Large intestine (tissue), 3 donors: ENCODE measurements around the gene NOCT. TPM values are rescaled to one million over a fixed set of nuclear protein-coding genes. Genes with fewer than 3 reads are reported as not detected.
A peak's percentile ranks its signal among the peaks of the same experiment; 100 is the strongest.
"Not testable (repeated sequence)": the region's sequence is repeated elsewhere in the genome, so short reads cannot be mapped to it uniquely, and the experiment has no call there.

Source experiments
- DNase-seq, 2 donors: peaks; one replicate each; pipeline versions ENCODE4 v3.0.0 to v3.0.0-alpha.2; 2013
- H3K27ac ChIP-seq: one replicate; pipeline ENCODE4 v1.5.1; 2013; ENCODE audit warnings: low read length
- H3K27me3 ChIP-seq: 2 replicates; pipeline ENCODE4 v1.6.1; 2013; ENCODE audit warnings: low read length; ENCODE audit not compliant: control insufficient read depth, insufficient read depth
- H3K36me3 ChIP-seq: 2 replicates; pipeline ENCODE4 v1.6.1; 2013; ENCODE audit warnings: low read length; ENCODE audit not compliant: control insufficient read depth, insufficient read depth
- H3K4me1 ChIP-seq: one replicate; pipeline ENCODE4 v1.6.1; 2013; ENCODE audit warnings: low read length; ENCODE audit not compliant: control insufficient read depth, insufficient read depth
- H3K4me3 ChIP-seq: one replicate; pipeline ENCODE4 v1.5.1; 2013; ENCODE audit warnings: low read length
- H3K9me3 ChIP-seq: one replicate; pipeline ENCODE4 v1.6.1; 2013; ENCODE audit warnings: mild to moderate bottlenecking, low read depth, low read length, moderate library complexity; ENCODE audit not compliant: control insufficient read depth
- WGBS: methylation state at CpG from one replicate; pipeline ENCODE4 v1.1.5; 2013; ENCODE audit warnings: low lambda C conversion rate; ENCODE audit not compliant: insufficient coverage; 5-methylcytosine and 5-hydroxymethylcytosine counted together
- polyA plus RNA-seq: library from polyadenylated mRNA; unstranded; fragments of 120-200 nt; gene quantifications from one replicate; pipeline ENCODE4 v1.2.1, GENCODE V29; 2013

NOCT gene
- polyA plus RNA-seq, 1 donor, result 5.4 TPM

DNA sequence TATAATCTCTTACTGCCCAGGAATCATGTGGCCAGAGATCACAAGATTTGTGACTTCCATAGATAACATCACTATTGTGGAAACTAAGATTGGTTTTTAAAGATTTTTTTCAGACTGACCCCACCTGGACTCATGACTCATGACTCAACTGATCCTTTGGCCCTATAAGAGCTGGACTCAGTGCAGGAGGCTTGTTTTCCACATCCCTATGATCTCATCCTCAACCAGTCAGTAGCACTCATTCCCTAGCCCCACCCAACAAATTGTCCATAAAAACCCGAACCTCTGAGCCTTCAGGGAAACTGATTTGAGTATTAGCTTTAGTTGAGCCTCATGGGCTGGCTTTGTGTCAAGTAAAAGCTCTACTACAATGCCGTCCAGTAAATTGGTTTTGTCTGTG, 7.9 kb upstream of the NOCT start:
- Histone ChIP-seq H3K27me3 (no peaks in the 10 kb centered on the region), H3K27ac (no peak overlapping the region), H3K4me1 (peaks cover 7% of the 10 kb centered on the region), H3K4me3 (no peak overlapping the region), H3K9me3 (peaks cover 7% of the 10 kb centered on the region), H3K36me3 (no peaks in the 10 kb centered on the region)
- no CpG with 5 or more reads among the region's 2 CpGs for WGBS
- DNase-seq, result no peak

DNA sequence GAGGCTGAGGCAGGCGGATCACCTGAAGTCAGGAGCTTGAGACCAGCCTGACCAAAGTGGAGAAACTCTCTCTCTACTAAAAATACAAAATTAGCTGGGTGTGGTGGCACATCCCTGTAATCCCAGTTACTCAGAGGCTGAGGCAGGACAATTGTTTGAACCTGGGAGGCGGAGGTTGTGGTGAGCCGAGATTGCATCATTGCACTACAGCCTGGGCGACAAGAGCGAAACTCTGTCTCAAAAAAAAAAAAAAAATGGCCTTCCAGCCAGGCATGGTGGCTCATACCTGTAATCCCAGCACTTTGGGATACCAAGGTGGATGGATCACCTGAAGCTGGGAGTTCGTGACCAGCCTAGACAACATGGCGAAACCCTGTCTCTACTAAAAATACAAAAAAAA, 7.3 kb upstream of the NOCT start:
- DNase-seq, H3K27me3 ChIP-seq, H3K27ac ChIP-seq, H3K9me3 ChIP-seq, H3K4me3 ChIP-seq, H3K36me3 ChIP-seq, H3K4me1 ChIP-seq: not testable (repeated sequence)
- WGBS, result no CpG with 5 or more reads among the region's 7 CpGs

DNA sequence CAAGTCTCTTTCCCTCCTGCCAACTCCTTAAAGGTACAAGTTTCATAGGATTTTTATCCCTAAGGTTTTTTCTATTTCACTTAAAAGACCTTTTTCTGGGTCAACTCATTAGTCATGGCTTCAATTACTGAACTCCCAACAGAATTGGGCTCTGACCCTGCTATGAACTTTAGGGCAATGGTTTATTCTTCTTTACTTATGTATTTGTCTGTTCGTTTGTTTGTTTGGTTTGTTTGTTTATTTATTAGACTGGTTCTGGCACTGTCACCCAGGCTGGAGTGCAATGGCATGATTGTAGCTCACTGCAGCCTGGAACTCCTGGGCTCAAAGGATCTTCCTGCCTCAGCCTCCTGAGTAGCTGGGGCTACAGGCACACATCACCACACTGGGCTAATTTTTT, 5.9 kb upstream of the NOCT start:
- H3K9me3 ChIP-seq, result peaks cover 7% of the 10 kb centered on the region
- no peak overlapping the region for H3K4me3 ChIP-seq
- DNase-seq, result no peak
- peaks cover 17% of the 10 kb centered on the region for H3K4me1 ChIP-seq
- no peaks in the 10 kb centered on the region for H3K36me3 ChIP-seq
- H3K27ac ChIP-seq, result no peak overlapping the region
- H3K27me3 ChIP-seq, result no peaks in the 10 kb centered on the region
- WGBS, result no CpG with 5 or more reads among the region's 1 CpG

DNA sequence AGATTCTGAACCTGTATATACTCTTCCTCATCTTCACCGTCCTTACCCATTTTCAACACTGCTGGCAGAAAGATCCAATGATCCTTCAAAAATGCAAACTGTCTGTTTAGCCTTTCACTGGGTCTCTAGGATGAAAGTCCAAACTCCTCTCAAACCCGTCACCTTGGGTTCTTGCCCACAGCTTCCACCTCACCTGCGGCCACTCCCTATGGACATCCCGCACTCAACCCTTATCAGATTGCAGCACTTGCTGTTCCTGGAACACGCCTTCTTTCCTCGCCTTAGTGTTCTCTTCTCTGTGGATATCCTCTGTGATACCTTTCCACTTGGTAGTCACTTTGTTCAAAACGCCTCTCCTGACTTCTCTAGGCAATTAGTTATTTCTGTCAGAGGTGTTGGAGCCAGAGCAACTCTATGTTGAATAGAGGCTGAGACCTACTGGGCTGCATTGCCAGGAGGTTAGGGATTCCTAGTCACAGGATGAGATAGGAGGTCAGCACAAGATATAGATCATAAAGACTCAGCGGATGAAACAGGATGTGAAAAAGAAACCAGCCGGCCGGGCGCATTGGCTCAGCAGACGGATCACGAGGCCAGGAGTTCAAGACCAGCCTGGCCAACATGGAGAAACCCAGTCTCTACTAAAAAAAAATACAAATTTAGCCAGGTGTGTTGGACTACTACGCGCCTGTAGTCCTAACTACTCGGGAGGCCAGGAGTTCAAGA, 4.2 kb upstream of the NOCT start:
- Histone ChIP-seq H3K4me3 (no peak overlapping the region), H3K36me3 (no peaks in the 10 kb centered on the region), H3K4me1 (peaks cover 22% of the 10 kb centered on the region), H3K9me3 (peaks cover 7% of the 10 kb centered on the region), H3K27ac (peak overlapping the region; percentile 53), H3K27me3 (no peaks in the 10 kb centered on the region)
- DNase-seq, result peak; percentile 70 to 73
- WGBS, result 18% methylated on average over 3 of the region's 16 CpGs

DNA sequence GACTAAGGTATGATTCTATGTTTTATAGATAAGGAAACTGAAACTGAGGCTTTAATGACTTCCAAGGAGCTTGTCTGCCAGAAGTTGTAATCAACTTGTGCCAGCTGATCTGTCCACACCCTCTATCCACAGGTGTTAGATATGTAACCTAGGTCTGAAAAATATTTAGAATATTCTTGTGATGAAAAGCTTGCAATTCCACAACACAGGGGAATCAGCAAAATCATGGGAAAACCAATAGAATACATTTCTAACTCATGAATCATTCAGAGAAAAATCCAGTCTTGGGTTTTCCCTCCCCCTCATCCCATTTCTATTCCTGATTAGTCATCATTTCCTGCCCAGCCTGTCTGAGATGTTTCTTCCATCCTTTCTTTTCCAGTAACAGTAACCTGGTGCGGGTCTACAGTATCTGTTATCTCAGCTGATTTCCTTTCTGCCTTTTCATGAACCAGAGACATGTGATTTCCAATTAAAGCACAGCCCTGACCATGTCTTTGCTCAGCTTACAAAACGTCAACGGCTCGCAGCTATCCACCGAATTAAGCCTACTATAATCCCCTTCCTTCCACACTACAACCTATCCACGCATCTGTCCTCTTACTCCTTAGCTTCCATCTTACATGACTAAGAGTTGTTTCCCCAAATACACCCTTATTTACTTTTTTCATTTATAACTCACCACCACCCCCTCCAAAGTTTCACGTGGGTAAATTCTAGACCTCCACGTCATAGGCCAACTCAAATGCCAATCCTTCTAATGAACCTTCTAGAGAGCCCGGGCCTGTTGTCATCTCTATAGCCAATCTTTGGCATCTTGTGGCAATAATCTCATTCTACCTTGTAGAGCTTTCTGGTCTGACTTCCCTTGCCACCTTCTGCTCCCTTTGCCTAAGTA, 961 bp upstream of the NOCT start:
- H3K4me3 ChIP-seq, result peak overlapping the region; percentile 70

DNA sequence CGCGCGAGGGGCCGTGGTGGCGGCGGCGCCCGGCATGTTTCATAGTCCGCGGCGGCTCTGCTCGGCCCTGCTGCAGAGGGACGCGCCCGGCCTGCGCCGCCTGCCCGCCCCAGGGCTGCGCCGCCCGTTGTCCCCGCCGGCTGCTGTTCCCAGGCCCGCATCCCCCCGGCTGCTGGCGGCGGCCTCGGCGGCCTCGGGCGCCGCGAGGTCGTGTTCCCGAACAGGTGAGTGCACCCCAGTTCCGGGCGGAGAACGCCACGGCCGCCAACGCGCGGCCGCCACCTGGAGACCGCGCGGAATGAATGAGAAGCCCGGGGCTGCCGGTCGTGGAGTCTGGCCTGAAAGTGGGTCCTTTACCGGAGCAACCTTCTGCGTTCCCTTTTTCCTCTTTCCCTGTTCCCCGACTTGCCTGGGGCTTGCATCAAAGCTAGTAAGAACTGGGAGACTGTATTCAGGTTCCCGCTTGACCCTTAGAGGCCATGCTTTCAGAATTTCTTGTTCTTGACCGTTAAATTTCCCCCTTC, 429 bp downstream of the NOCT start:
- H3K27me3 ChIP-seq, result no peaks in the 10 kb centered on the region
- H3K36me3 ChIP-seq, result no peaks in the 10 kb centered on the region
- H3K4me3 ChIP-seq, result peak overlapping the region; percentile 70
- WGBS, result 0% methylated on average over 2 of the region's 55 CpGs
- peak overlapping the region; percentile 77 for H3K27ac ChIP-seq
- H3K9me3 ChIP-seq, result no peaks in the 10 kb centered on the region
- H3K4me1 ChIP-seq, result peaks cover 39% of the 10 kb centered on the region
- peak in 1 of 2 donors; percentile 47 for DNase-seq

More for the DNA sequence above, 961 bp upstream of the NOCT start:
- H3K27ac ChIP-seq, result peak overlapping the region; percentile 73
- no peaks in the 10 kb centered on the region for H3K27me3 ChIP-seq
- H3K4me1 ChIP-seq, result peaks cover 31% of the 10 kb centered on the region
- H3K9me3 ChIP-seq, result no peaks in the 10 kb centered on the region
- no peaks in the 10 kb centered on the region for H3K36me3 ChIP-seq
- 49% methylated on average over 3 of the region's 9 CpGs for WGBS
- peak; percentile 72 to 88 for DNase-seq

DNA sequence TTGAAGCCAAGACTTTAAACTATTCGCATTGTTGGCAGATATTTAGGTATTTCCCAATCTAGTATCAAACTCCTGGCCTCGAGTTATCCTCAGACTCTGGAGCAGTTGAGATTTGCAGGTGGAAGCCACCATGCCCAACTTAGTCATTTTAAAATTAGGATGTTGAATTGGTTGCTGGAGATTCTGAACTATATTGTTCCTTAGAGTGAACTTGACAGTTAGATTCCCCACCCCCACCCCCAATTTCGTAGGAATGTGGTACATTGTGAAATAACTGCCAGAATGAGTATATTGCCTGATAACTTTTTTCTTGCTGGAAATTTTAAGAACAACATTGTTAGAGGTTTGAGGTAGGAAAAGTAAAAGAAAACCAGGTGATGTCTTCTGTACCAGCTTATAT, 2.3 kb downstream of the NOCT start:
- Histone ChIP-seq H3K36me3 (no peaks in the 10 kb centered on the region), H3K9me3 (no peaks in the 10 kb centered on the region), H3K27ac (no peak overlapping the region), H3K27me3 (no peaks in the 10 kb centered on the region), H3K4me1 (peaks cover 32% of the 10 kb centered on the region), H3K4me3 (no peak overlapping the region)
- WGBS, result no CpG with 5 or more reads among the region's 3 CpGs
- DNase-seq, result no peak

DNA sequence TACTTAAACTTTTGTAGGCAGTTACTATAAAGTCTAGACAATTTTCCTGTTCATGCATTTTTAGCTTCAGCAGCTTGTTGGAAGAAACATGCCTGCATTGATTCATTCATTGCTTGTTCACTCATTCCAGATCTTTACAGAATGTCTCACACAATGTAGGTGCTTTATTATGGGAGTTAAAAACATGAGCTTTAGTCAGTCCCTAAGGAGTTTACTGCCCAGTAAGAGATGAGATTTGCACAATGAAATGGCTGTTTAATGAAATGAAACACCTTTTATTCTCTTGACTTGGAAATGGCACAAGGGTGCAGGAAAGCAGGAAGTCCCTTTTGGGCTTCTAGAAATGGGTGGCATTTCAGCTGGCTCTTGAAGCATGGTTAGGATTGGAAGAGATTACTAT, 2.9 kb downstream of the NOCT start:
- Histone ChIP-seq H3K9me3 (no peaks in the 10 kb centered on the region), H3K27me3 (no peaks in the 10 kb centered on the region), H3K36me3 (no peaks in the 10 kb centered on the region), H3K4me1 (peaks cover 32% of the 10 kb centered on the region), H3K27ac (no peak overlapping the region), H3K4me3 (no peak overlapping the region)
- DNase-seq, result no peak

DNA sequence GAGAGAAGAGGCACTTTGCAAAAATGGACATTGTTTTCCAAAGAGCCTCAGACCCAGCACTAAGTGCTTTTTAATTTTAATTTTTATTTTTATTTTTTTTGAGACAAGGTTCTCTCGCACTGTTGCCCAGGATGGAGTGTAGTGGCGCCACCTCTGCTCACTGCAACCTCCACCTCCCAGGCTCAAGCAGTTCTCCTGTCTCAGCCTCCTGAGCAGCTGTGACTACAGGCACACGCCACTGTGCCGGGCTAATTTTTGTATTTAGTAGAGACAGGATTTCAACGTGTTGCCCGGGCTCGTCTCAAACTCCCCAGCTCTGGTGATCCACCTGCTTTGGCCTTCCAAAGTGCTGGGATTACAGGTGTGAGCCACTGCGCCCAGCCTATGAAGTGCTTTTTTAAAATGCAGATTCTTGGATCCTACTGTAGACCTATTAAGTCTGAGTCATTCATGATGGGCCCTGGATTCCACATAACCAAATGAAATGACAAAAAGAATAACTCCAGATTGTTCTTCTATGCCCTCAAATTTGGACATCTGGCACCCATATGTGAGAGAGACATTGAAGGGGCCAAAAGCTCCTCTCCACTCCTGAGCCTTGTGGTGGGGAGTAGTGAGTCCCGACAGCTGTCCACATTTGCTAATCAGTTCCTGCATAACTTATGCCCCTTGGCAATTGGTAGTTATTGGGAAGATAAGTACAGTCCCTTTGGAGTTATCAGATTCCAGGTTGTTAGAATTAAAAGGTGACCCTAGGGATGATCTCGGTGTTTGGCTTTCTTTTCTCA, 3.6 kb downstream of the NOCT start:
- WGBS, result no CpG with 5 or more reads among the region's 10 CpGs

DNA sequence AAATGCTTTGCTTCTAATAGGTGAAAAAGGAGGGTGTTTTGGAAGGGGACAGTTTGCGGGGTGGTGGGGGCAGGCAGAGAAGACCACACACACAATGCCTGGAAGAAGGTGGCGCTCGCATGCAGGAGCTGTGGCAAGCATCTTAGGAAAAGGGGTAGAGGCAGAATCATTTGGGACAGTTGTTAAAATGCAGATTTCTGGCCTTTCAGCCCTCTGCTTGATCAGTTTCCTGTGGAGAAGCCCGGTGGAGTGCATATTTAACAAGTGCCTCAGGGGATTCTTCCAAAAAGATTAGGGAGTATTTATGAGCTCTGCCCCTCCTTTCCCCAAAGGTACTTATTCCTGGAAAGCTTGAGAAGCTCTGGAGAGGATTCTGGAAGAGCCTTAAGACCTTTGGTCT, 4.8 kb downstream of the NOCT start:
- DNase-seq, result no peak
- Histone ChIP-seq H3K4me3 (no peak overlapping the region), H3K27ac (no peak overlapping the region), H3K4me1 (peaks cover 17% of the 10 kb centered on the region), H3K27me3 (no peaks in the 10 kb centered on the region), H3K36me3 (no peaks in the 10 kb centered on the region), H3K9me3 (no peaks in the 10 kb centered on the region)
- no CpG with 5 or more reads among the region's 4 CpGs for WGBS

More for the DNA sequence above, 3.6 kb downstream of the NOCT start:
- H3K27me3 ChIP-seq, result no peaks in the 10 kb centered on the region
- DNase-seq, result no peak
- H3K4me3 ChIP-seq, result no peak overlapping the region
- H3K27ac ChIP-seq, result no peak overlapping the region
- H3K36me3 ChIP-seq, result no peaks in the 10 kb centered on the region
- H3K4me1 ChIP-seq, result peaks cover 25% of the 10 kb centered on the region
- H3K9me3 ChIP-seq, result no peaks in the 10 kb centered on the region
